Measurements from ENCODE around the gene CCDC78. TPM values are rescaled to one million over a fixed set of nuclear protein-coding genes. Genes with fewer than 3 reads are reported as not detected.
A peak's percentile ranks its signal among the peaks of the same experiment; 100 is the strongest.

The CCDC78 gene
- total RNA-seq, 4 donors from 2014 or later, result 0.13 TPM; not detected in 3

GRCh38 chr16:707062-707538 is 19.1 kb downstream of the CCDC78 start:
- Histone ChIP-seq H3K9me3 (no peaks in the 10 kb centered on the region), H3K4me1 (peaks cover 0 to 44% (median 7%) of the 10 kb centered on the region in 3 donors), H3K27ac (no peak overlapping the region), H3K36me3 (no peaks in the 10 kb centered on the region), H3K4me3 (no peak overlapping the region), H3K27me3 (peaks cover 100% of the 10 kb centered on the region)
- TF ChIP-seq EP300 (IDR thresholded peaks at IDR 0.05), result no peak
- no CpG with 5 or more reads among the region's 14 CpGs for WGBS, 2 donors (ENCODE audit: low coverage in 1 of 2)
- ATAC-seq, result no peak

DNA sequence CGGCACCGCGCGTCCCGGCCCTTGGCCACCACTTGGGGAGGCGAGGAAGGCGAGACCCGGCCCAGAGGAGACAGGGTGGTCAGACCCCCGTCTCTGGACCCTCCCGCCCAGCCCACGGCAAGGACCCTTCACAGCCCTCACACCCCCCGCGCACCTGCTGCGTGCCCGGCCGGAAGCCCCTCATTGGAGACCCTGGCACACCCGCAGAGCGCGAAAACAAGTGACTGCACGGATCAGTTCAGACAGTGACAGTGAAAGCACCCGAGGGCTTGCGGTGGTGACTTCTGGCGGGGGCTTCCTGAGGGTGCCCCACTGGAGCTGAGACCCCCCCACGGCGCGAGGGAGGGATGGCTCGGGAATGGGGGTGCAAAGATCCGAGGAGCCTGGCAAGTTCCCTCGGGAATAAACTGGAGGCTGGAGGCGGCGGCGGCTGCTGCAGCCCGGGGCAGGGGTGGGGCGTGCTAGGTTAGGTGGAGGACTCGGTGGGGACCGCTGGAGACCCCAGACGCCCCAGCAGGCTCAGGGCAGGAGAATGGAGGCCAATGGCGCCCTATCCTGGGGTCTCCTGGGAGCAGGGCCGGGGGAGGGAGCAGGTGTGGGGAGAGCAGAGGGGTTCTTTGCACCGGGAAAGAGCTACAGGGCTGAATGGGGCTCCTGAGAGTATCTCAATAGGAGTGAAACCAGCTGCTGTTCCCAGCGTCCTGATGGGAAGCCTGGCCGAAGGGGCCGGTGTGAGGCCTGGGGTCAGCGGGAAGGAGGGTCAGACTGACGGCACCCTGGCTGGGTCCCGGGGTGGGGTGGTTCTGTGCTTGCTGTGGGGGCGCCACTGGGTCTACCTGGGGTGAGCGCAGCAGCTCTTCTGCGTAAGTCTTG is 19.8 kb downstream of the CCDC78 start:
- Histone ChIP-seq H3K27ac (no peak overlapping the region), H3K4me1 (peaks cover 0 to 38% (median 7%) of the 10 kb centered on the region in 3 donors), H3K27me3 (peaks cover 100% of the 10 kb centered on the region), H3K9me3 (no peaks in the 10 kb centered on the region), H3K4me3 (peak overlapping the region in 1 of 2 donors; percentile 16), H3K36me3 (no peaks in the 10 kb centered on the region)
- 3 to 9% methylated on average over 6 of the region's 49 CpGs for WGBS, 2 donors (ENCODE audit: low coverage in 1 of 2)
- no peak for ATAC-seq
- TF ChIP-seq POLR2AphosphoS5 (IDR thresholded peaks at IDR 0.05) (no peak), POLR2A (IDR thresholded peaks at IDR 0.05) (no peak), EP300 (IDR thresholded peaks at IDR 0.05) (no peak), CTCF (IDR thresholded peaks at IDR 0.05) (no peak)

GRCh38 chr16:705431-706188 is 20.6 kb downstream of the CCDC78 start, which contains the start of gene FBXL16:
FBXL16 (minus strand) TSS chr16:705801; CDS start chr16:697405, 8,396 bp downstream.
- Histone ChIP-seq H3K27me3 (peaks cover 100% of the 10 kb centered on the region), H3K27ac (no peak within 1 kb of the TSS), H3K4me1 (peaks cover 0 to 39% (median 10%) of the 10 kb centered on the region in 3 donors), H3K4me3 (peak within 1 kb of the TSS in 1 of 2 donors; percentile 28), H3K36me3 (no peaks in the 10 kb centered on the region), H3K9me3 (no peaks in the 10 kb centered on the region)
- no CpG with 5 or more reads among the region's 115 CpGs for WGBS, 2 donors (ENCODE audit: low coverage in 1 of 2)
- TF ChIP-seq POLR2AphosphoS5 (IDR thresholded peaks at IDR 0.05) (no peak), EP300 (IDR thresholded peaks at IDR 0.05) (no peak), CTCF (IDR thresholded peaks at IDR 0.05) (no peak), POLR2A (IDR thresholded peaks at IDR 0.05) (no peak)
- no peak for ATAC-seq

DNA sequence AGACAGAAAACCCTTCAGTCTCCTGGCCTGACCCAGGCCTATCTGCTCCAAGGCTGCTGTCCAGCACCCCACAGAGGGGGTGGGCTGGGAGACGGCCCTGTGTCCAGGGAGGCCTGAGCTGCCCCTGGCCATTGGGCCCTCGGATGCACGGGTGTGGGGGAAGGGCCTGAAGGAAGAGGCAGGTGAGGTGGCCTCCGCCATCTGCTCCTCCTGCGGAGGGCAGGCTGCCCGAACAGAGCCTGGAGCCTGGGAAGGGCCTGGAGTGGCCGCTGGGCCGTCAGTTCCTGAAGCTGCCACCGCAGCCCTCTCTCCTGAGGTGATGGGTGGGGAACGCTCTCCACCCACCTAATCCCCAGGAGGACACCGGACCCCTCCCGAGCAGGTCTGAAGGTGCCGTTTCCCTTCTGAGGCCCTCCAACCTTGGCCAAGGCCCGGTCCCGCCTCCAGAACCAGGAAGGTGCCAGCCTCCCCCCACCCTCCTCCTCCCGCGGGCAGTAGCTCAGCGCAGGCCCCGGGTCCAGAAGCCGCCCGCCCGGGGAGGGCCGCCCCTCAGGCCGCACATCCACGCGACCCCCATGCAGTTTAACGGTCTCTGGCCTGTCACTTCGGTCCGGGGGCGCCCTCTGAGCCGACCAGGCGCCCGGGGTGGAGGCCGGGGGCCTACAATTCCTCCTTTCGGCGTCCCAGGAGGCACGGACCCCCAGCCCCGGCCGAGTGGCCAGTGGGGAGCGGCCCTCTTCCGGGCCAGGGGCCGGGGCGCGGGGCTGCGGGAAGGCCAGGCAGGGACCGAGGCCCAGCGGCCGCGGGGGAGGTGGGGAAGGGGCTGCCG is 21.5 kb downstream of the CCDC78 start:
- Histone ChIP-seq H3K27ac (no peak overlapping the region), H3K36me3 (no peaks in the 10 kb centered on the region), H3K27me3 (peaks cover 100% of the 10 kb centered on the region), H3K4me1 (peaks cover 0 to 37% (median 9%) of the 10 kb centered on the region in 3 donors), H3K4me3 (peak overlapping the region in 1 of 2 donors; percentile 28), H3K9me3 (no peaks in the 10 kb centered on the region)
- no peak for TF ChIP-seq CTCF (IDR thresholded peaks at IDR 0.05)
- TF ChIP-seq POLR2A (IDR thresholded peaks at IDR 0.05), result no peak
- no peak for TF ChIP-seq EP300 (IDR thresholded peaks at IDR 0.05)
- TF ChIP-seq POLR2AphosphoS5 (IDR thresholded peaks at IDR 0.05), result no peak
- ATAC-seq, result no peak
- 32% methylated on average over 5 of the region's 50 CpGs; no CpG with 5 or more reads in 1 of the 2 donors for WGBS, 2 donors (ENCODE audit: low coverage in 1 of 2)
